Psoas muscle (tissue), 8 donors: Measurements from ENCODE around the gene AHI1. TPM values are rescaled to one million over a fixed set of nuclear protein-coding genes. Genes with fewer than 3 reads are reported as not detected.

ENCODE experiments used
- ATAC-seq, 4 donors: fragments of 200-7000 bp; cut with Tn5 transposase; one replicate each; pipeline ENCODE4 v1.9.1; 2020; ENCODE audit warnings: moderate library complexity in 3 of 4, mild to moderate bottlenecking in 2 of 4
- DNase-seq, 2 donors: peaks; one replicate each; pipeline ENCODE4 v3.0.0-alpha.2; 2020
- H3K27ac ChIP-seq: fragments of 200-600 bp; one replicate; pipeline ENCODE4 v1.8.0; 2022
- H3K27me3 ChIP-seq, 3 donors: fragments of 200-600 bp in 1 of 3; one replicate each; pipeline versions ENCODE4 v1.6.1 to v1.8.0; 2013 to 2022; ENCODE audit warnings: low read length in 2 of 3, mild to moderate bottlenecking in 2 of 3, moderate library complexity in 1 of 3; ENCODE audit not compliant: insufficient read depth in 3 of 3
- H3K36me3 ChIP-seq, 2 donors: fragments of 200-600 bp in 1 of 2; one replicate each; pipeline versions ENCODE4 v1.6.1 to v1.8.0; 2013 to 2022; ENCODE audit warnings: low read depth in 1 of 2, mild to moderate bottlenecking in 1 of 2, moderate library complexity in 1 of 2; ENCODE audit not compliant: insufficient read depth in 1 of 2
- H3K4me1 ChIP-seq: fragments of 200-600 bp; one replicate; pipeline ENCODE4 v1.8.0; 2022
- H3K4me3 ChIP-seq: fragments of 200-600 bp; one replicate; pipeline ENCODE4 v1.8.0; 2022; ENCODE audit warnings: mild to moderate bottlenecking
- H3K9me3 ChIP-seq: fragments of 200-600 bp; one replicate; pipeline ENCODE4 v1.8.0; 2022
- WGBS, 3 donors: extraction: QIAGEN DNeasy Blood & Tissue Kit; methylation state at CpG; one replicate each; pipeline versions ENCODE4 v1.1.6 to v1.1.7; 2013; 5-methylcytosine and 5-hydroxymethylcytosine counted together
- intact Hi-C, 2 donors: fragments of 100-400 bp; cut with DNase I; formaldehyde crosslinking; loops; one replicate each; pipeline versions ENCODE4 v1.11.0 to v1.14.2; 2022
- polyA plus RNA-seq, 3 donors: library from polyadenylated mRNA; stranded (reverse); fragments of 200-250 nt; gene quantifications; one replicate each; pipeline ENCODE4 v1.2.3, GENCODE V29; 2013
- total RNA-seq, 4 donors: library from RNA; stranded (reverse); fragmentation: NEBNext Ultra II Directional in 2 of 4; extraction: Animal tissue kit (Norgen Biotek cat#: 25700) in 2 of 4; gene quantifications; one replicate each; pipeline versions ENCODE4 v1.2.1 to v1.2.4, GENCODE V29; 2021 to 2023
- TF ChIP-seq, protein P1 (sequence below): fragments of 200-600 bp; IDR thresholded peaks from one replicate; pipeline ENCODE4 v1.8.0; 2022; ENCODE audit warnings: antibody characterized with exemption
- donor health status: healthy with polysubstance abuse.
- donor health status: DM: no; HTN: no; CAD: no; lungs with moderate emphysema.
- donor health status: Bipolar disorder and iron deficiency.
- donor health status: healthy.
- donor health status: DM: yes; HTN: yes; CAD: no.
- donor health status: DM: no; HTN: no; CAD: no.
- donor health status: DM: no; HTN: no; CAD: no.
- donor health status: DM: yes; HTN: yes; CAD: no.

AHI1 gene
- total and polyA plus RNA-seq, 7 donors, result 5.5 to 14.2 (median 8.3) TPM

DNA sequence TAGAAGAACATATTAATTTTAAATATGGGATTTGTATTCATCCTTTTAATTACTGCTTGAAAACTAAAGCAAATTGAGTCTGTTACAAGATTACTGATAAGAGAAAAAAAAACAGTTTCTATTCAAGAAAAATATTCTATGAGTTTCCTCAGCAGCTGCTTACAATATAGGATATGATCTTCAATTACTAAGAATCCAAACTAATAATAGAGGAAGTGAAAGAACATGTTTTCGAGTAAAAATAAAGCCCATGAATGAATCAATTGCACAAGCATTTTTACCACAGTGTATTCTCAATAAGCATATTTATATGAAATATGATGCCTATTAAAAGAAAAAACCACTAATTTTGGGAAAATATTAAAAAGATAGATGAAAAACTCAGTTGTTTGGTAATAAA, 63.4 kb downstream of the AHI1 start:
- no peak for ATAC-seq
- TF ChIP-seq, protein P1, sequence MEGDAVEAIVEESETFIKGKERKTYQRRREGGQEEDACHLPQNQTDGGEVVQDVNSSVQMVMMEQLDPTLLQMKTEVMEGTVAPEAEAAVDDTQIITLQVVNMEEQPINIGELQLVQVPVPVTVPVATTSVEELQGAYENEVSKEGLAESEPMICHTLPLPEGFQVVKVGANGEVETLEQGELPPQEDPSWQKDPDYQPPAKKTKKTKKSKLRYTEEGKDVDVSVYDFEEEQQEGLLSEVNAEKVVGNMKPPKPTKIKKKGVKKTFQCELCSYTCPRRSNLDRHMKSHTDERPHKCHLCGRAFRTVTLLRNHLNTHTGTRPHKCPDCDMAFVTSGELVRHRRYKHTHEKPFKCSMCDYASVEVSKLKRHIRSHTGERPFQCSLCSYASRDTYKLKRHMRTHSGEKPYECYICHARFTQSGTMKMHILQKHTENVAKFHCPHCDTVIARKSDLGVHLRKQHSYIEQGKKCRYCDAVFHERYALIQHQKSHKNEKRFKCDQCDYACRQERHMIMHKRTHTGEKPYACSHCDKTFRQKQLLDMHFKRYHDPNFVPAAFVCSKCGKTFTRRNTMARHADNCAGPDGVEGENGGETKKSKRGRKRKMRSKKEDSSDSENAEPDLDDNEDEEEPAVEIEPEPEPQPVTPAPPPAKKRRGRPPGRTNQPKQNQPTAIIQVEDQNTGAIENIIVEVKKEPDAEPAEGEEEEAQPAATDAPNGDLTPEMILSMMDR, result no peak
- Histone ChIP-seq H3K27ac (no peak overlapping the region), H3K4me1 (no peaks in the 10 kb centered on the region), H3K4me3 (no peak overlapping the region), H3K36me3 (peaks cover 0 to 44% of the 10 kb centered on the region in 2 donors), H3K27me3 (no peaks in the 10 kb centered on the region), H3K9me3 (no peaks in the 10 kb centered on the region)
- no peak for DNase-seq
- WGBS, 3 donors, result 88 to 92% (median 90%) methylated on average over 1 of the region's 1 CpG
- intact Hi-C loops, result no loop called here

DNA sequence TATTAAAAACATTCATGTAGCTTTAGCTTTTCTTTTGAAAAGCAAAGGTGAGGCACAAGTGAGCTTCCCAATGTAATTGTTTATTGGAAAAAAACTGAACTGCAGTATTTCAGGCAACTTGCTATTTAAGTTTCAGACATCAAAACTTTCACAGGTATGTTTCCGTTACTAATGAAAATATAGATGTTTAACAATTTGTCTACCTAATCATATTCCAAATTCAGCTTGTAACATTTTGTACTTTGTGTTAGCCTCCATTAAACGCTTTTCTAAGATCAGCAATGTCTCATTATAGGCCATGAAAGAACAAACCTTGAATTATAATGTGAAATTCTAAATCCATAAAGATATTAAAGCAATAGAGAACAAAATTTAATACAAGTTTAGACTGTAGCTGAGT, 69.5 kb downstream of the AHI1 start:
- intact Hi-C loops, result loop anchor here in 1 of 2 donors (10.0 kb wide), 1 partner anchor 283 kb away; no protein-coding TSS in a partner anchor
- Histone ChIP-seq H3K27ac (no peak overlapping the region), H3K27me3 (no peaks in the 10 kb centered on the region), H3K9me3 (no peaks in the 10 kb centered on the region), H3K36me3 (peaks cover 0 to 55% of the 10 kb centered on the region in 2 donors), H3K4me1 (no peaks in the 10 kb centered on the region), H3K4me3 (no peak overlapping the region)
- DNase-seq, result no peak
- ATAC-seq, result no peak
- 93 to 97% (median 96%) methylated on average over 2 of the region's 2 CpGs for WGBS, 3 donors
- TF ChIP-seq, protein P1, result no peak

DNA sequence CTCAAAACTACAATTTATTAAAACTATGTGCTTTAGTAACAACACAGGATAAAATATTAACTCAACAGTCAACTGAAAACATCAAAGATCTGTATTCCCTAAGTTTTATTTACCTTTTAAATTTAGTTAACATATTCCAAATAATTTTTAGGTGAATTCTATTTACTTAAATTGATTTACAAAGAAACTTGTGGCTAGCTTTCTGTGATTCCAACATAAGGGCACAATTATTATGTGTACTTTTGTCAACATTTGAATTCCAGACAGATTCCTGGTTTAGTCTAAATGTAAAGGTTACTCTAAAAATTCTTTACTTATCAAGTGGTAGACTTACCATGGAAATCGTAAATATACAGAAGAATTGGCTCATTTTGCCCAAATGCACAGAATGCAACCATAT, 70.7 kb downstream of the AHI1 start:
- Histone ChIP-seq H3K4me1 (no peaks in the 10 kb centered on the region), H3K36me3 (peaks cover 0 to 45% of the 10 kb centered on the region in 2 donors), H3K4me3 (no peak overlapping the region), H3K9me3 (no peaks in the 10 kb centered on the region), H3K27me3 (no peaks in the 10 kb centered on the region), H3K27ac (no peak overlapping the region)
- DNase-seq, result no peak
- TF ChIP-seq, protein P1, result no peak
- 95 to 100% (median 97%) methylated on average over 1 of the region's 1 CpG for WGBS, 3 donors
- intact Hi-C loops, result loop anchor here in 1 of 2 donors (10.0 kb wide), 1 partner anchor 282 kb away; no protein-coding TSS in a partner anchor
- ATAC-seq, result no peak

DNA sequence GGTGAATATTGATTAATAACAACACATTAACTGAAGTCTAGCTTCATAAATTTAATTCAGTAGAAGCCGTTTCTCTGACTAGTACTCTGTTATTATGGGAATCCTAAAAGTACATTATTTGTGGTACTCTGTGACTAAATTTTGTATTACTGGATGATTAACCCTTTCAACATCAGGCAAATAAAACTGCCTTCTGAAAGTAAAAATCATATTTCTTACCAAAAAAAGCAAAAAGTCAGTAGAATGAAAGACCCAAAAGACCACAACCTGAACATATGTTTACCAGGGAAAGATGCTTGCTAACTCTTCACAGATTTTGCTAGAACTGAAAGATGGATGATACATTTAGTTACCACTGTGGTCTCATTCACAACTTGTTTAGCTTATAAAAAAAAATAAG, 73.2 kb downstream of the AHI1 start:
- 96 to 97% (median 97%) methylated on average over 1 of the region's 1 CpG for whole genome bisulfite sequencing, 3 donors
- DNase-seq, result no peak
- Histone ChIP-seq H3K4me1 (no peaks in the 10 kb centered on the region), H3K27ac (no peak overlapping the region), H3K4me3 (no peak overlapping the region), H3K36me3 (peaks cover 4 to 28% of the 10 kb centered on the region in 2 donors), H3K9me3 (no peaks in the 10 kb centered on the region), H3K27me3 (no peaks in the 10 kb centered on the region)
- TF ChIP-seq, protein P1, result no peak
- no peak for ATAC-seq
- intact Hi-C loops, result loop anchor here (5.0 to 10.0 kb wide), 2 partner anchors 277 to 280 kb away; no protein-coding TSS in a partner anchor

DNA sequence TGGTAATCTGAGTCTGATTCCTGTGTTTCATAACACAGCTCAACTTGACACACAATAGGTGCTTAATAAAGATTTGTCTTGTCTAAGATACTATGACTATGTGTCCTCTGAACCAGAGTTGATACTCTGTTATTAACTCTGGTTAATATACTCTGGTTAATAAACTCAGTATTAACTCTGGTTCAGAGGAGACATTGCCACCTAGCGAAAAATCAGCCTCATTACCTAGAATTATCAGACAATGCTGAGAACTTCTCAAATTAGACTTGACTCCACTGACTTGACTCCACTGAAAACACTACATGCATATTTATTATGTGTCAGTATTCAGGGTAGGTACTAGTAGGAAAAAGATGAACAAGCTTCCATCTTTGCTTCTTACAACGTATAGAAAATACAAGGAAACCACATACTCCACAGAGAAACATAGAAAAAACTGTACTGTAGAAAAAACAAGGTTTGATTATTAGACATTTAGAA, 73.9 kb downstream of the AHI1 start:
- WGBS, 3 donors, result 32 to 36% (median 34%) methylated on average over 2 of the region's 2 CpGs
- no peaks in the 10 kb centered on the region for H3K9me3 ChIP-seq

More for the DNA sequence above, 73.9 kb downstream of the AHI1 start:
- TF ChIP-seq, protein P1, result peak; percentile 47
- intact Hi-C loops, result loop anchor here (5.0 to 10.0 kb wide), 2 partner anchors 276 to 279 kb away; no protein-coding TSS in a partner anchor
- H3K4me1 ChIP-seq, result no peaks in the 10 kb centered on the region
- DNase-seq (no peak), ATAC-seq (peak in 2 of 4 donors; percentile 37 to 52)
- no peak overlapping the region for H3K27ac ChIP-seq
- no peaks in the 10 kb centered on the region for H3K27me3 ChIP-seq
- peaks cover 4 to 22% of the 10 kb centered on the region in 2 donors for H3K36me3 ChIP-seq
- H3K4me3 ChIP-seq, result no peak overlapping the region
